Naive thymus-derived CD4-positive, alpha-beta T cell (primary cell): ENCODE data around the gene NACC1. TPM values are rescaled to one million over a fixed set of nuclear protein-coding genes. Genes with fewer than 3 reads are reported as not detected.

Experiments used
- ATAC-seq: fragments of 150-1000 bp; cut with Tn5 transposase; 2 replicates; pipeline ENCODE4 v1.10.0; 2021; ENCODE audit warnings: mild to moderate bottlenecking, moderate library complexity
- CTCF ChIA-PET: fragments of 350-600 bp; sonication (Branson Sonifier 250); formaldehyde crosslinking; loops from one replicate; lab custom pipeline; 2021; ENCODE audit warnings: antibody characterized with exemption; lab: Charles Lee
- POLR2A ChIA-PET: fragments of 350-600 bp; sonication (Branson Sonifier 250); formaldehyde crosslinking; loops from one replicate; lab custom pipeline; 2021; ENCODE audit warnings: antibody characterized with exemption, inconsistent platforms; lab: Charles Lee
- DNase-seq, 9 donors: peaks; one replicate each; pipeline versions ENCODE4 v3.0.0 to v3.0.0-alpha.2; 2020 to 2022; ENCODE audit warnings: mixed read lengths in 1 of 9
- H3K27ac ChIP-seq: one replicate; pipeline ENCODE4 v1.7.0; 2013; ENCODE audit warnings: mild to moderate bottlenecking, low read depth, low read length, moderate library complexity
- H3K27me3 ChIP-seq, 2 donors: one replicate each; pipeline ENCODE4 v1.7.0; 2013; ENCODE audit warnings: low read length in 2 of 2, mild to moderate bottlenecking in 2 of 2, moderate library complexity in 2 of 2; ENCODE audit not compliant: control insufficient read depth in 2 of 2, insufficient read depth in 2 of 2
- H3K36me3 ChIP-seq, 3 experiments: 1 replicate in 2 of 3; 2 replicates in 1 of 3; pipeline ENCODE4 v1.7.0; 2013; ENCODE audit warnings: low read length in 3 of 3, mild to moderate bottlenecking in 3 of 3, moderate library complexity in 1 of 3; ENCODE audit not compliant: insufficient read depth in 3 of 3, control insufficient read depth in 2 of 3
- H3K4me1 ChIP-seq, 2 donors: one replicate each; pipeline ENCODE4 v1.7.0; 2013; ENCODE audit warnings: low read length in 2 of 2, mild to moderate bottlenecking in 2 of 2, moderate library complexity in 1 of 2; ENCODE audit not compliant: control insufficient read depth in 2 of 2, insufficient read depth in 2 of 2
- H3K4me3 ChIP-seq: 2 replicates; pipeline ENCODE4 v1.7.0; 2013; ENCODE audit warnings: mild to moderate bottlenecking, low read length
- H3K9me3 ChIP-seq, 3 experiments: 1 replicate in 2 of 3; 2 replicates in 1 of 3; pipeline ENCODE4 v1.7.0; 2013; ENCODE audit warnings: low read length in 3 of 3; ENCODE audit not compliant: control insufficient read depth in 2 of 3
- H3K27ac Mint-ChIP-seq, 9 donors: one replicate each; pipeline ENCODE4 v1.8.0; 2020 to 2022; ENCODE audit warnings: mixed read lengths in 9 of 9, mild to moderate bottlenecking in 8 of 9, moderate library complexity in 5 of 9, inconsistent platforms in 2 of 9
- H3K27me3 Mint-ChIP-seq, 5 donors: one replicate each; pipeline ENCODE4 v1.8.0; 2021 to 2022; ENCODE audit warnings: mixed read lengths in 5 of 5, mild to moderate bottlenecking in 1 of 5
- H3K36me3 Mint-ChIP-seq, 5 donors: one replicate each; pipeline ENCODE4 v1.8.0; 2020 to 2022; ENCODE audit warnings: mixed read lengths in 5 of 5, mild to moderate bottlenecking in 3 of 5, inconsistent platforms in 1 of 5
- H3K4me1 Mint-ChIP-seq, 7 donors: one replicate each; pipeline ENCODE4 v1.8.0; 2020 to 2022; ENCODE audit warnings: mixed read lengths in 7 of 7, mild to moderate bottlenecking in 3 of 7, inconsistent platforms in 1 of 7
- H3K4me3 Mint-ChIP-seq, 10 donors: one replicate each; pipeline ENCODE4 v1.8.0; 2020 to 2022; ENCODE audit warnings: mild to moderate bottlenecking in 10 of 10, mixed read lengths in 10 of 10, moderate library complexity in 6 of 10, inconsistent platforms in 2 of 10
- H3K9me3 Mint-ChIP-seq, 11 donors: one replicate each; pipeline ENCODE4 v1.8.0; 2020 to 2022; ENCODE audit warnings: mixed read lengths in 11 of 11, mild to moderate bottlenecking in 4 of 11, inconsistent platforms in 1 of 11, moderate library complexity in 1 of 11
- intact Hi-C, 2 donors: fragments of 100-400 bp; cut with micrococcal nuclease; formaldehyde crosslinking; loops; one replicate each; pipeline ENCODE4 v1.15.1; 2023
- polyA plus RNA-seq, 2 donors: library from polyadenylated mRNA; unstranded; fragments of 300-500 nt; fragmentation: Illumina TruSeq; gene quantifications; one replicate each; pipeline ENCODE4 v1.2.3, GENCODE V29; 2021
- total RNA-seq, 6 experiments: library from RNA in 5 of 6; stranded (reverse) in 5 of 6; gene quantifications; 1 replicate in 5 of 6; 2 replicates in 1 of 6; pipeline ENCODE4 v1.2.3 and lab custom pipeline; 2021 to 2026

NACC1 gene
- total and polyA plus RNA-seq, 7 experiments from 2014 or later: 1.7 to 72.7 (median 20.7) TPM

GRCh38 chr19:13094106-13094504 is 24.0 kb upstream of the NACC1 start:
- H3K4me1 Mint-ChIP-seq: peaks cover 16 to 34% (median 26%) of the 10 kb centered on the region in 7 donors
- peaks cover 0 to 2% (median 0%) of the 10 kb centered on the region in 5 donors for H3K36me3 Mint-ChIP-seq
- Histone ChIP-seq H3K27ac (no peak overlapping the region), H3K36me3 (no peaks in the 10 kb centered on the region), H3K27me3 (peaks cover 0 to 6% of the 10 kb centered on the region in 2 donors), H3K4me3 (no peak overlapping the region), H3K9me3 (no peaks in the 10 kb centered on the region), H3K4me1 (peaks cover 24% of the 10 kb centered on the region in 2 donors)
- CTCF ChIA-PET: interaction anchor here (0.6 to 6.2 kb wide), 10 partner anchors 11 to 476 kb away, joined by 3 to 75 read pairs (median 5); no protein-coding TSS in a partner anchor
- peaks cover 6 to 39% (median 16%) of the 10 kb centered on the region in 5 donors for H3K27me3 Mint-ChIP-seq
- H3K4me3 Mint-ChIP-seq: peak overlapping the region in 1 of 10 donors; percentile 25
- ATAC-seq (no peak), DNase-seq (no peak)
- intact Hi-C loops: loop anchor here in 1 of 2 donors (1.0 to 10.0 kb wide), 3 partner anchors 10 to 209 kb away; partner anchors contain the start of genes DNASE2 and KLF1
- H3K9me3 Mint-ChIP-seq: no peaks in the 10 kb centered on the region
- POLR2A ChIA-PET: interaction anchor here (0.9 to 2.2 kb wide), 3 partner anchors 11 to 302 kb away, joined by 3 to 8 read pairs (median 4); no protein-coding TSS in a partner anchor
- no peak overlapping the region for H3K27ac Mint-ChIP-seq

DNA sequence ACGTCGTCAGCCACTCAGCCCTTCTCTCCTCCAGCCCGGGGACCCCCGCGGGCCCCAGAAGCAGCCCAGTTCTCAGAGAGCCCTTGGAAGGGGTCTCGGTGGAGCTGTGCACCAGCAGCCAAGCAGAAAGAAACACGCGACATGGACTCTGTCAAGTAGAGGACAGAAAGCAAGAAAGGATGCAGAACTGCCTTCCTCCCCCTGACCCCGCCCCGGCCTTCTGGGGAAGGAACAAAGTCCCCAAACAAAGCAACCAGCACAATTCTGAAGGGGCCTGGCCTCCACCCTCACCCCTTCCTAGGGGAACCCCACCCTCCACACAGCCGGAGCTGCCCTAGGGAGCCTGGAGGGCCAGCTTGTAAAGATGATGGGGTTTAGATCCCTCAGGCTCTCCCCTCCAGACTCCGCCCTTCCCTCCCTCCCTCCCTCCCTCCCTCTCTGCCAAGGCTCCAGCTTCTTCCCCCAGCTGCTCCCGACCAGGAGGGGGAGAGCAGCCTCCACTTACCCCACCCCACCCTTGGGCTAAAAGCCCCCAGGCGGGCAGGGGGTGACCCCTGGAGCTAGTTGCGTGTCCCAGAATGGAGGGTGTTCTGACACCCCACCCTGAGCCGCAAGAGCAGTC is 23.2 kb upstream of the NACC1 start:
- H3K27ac Mint-ChIP-seq: peak overlapping the region in 5 of 9 donors; percentile 21 to 72 (median 41)
- no peak overlapping the region for H3K27ac ChIP-seq
- peaks cover 28 to 29% of the 10 kb centered on the region in 2 donors for H3K4me1 ChIP-seq

GRCh38 chr19:13095393-13095784 is 22.7 kb upstream of the NACC1 start:
- ATAC-seq (no peak), DNase-seq (peak in 2 of 9 donors; percentile 26 to 39)
- H3K4me1 ChIP-seq: peaks cover 33 to 34% of the 10 kb centered on the region in 2 donors
- H3K27me3 Mint-ChIP-seq: peaks cover 6 to 42% (median 16%) of the 10 kb centered on the region in 5 donors
- H3K4me1 Mint-ChIP-seq: peaks cover 17 to 42% (median 34%) of the 10 kb centered on the region in 7 donors
- no peak overlapping the region for H3K4me3 ChIP-seq
- no peak overlapping the region for H3K27ac Mint-ChIP-seq
- H3K4me3 Mint-ChIP-seq: peak overlapping the region in 5 of 10 donors; percentile 61 to 82 (median 65)
- H3K27me3 ChIP-seq: peaks cover 0 to 6% of the 10 kb centered on the region in 2 donors
- H3K27ac ChIP-seq: peak overlapping the region; percentile 42
- POLR2A ChIA-PET: interaction anchor here (0.6 to 1.6 kb wide), 6 partner anchors 9 to 426 kb away, joined by 3 to 4 read pairs (median 3); a partner anchor contains a TSS
- CTCF ChIA-PET: interaction anchor here (2.7 to 6.2 kb wide), 4 partner anchors 10 to 130 kb away, joined by 12 to 75 read pairs (median 16); no protein-coding TSS in a partner anchor
- peaks cover 0 to 7% (median 0%) of the 10 kb centered on the region in 5 donors for H3K36me3 Mint-ChIP-seq
- no peaks in the 10 kb centered on the region for H3K36me3 ChIP-seq
- H3K9me3 ChIP-seq: no peaks in the 10 kb centered on the region
- peaks cover 0 to 4% (median 0%) of the 10 kb centered on the region in 11 donors for H3K9me3 Mint-ChIP-seq
- intact Hi-C loops: loop anchor here in 1 of 2 donors (2.0 to 10.0 kb wide), 3 partner anchors 167 to 303 kb away; partner anchors contain the start of genes DNASE2, JUNB and KLF1

More for the DNA sequence above, 23.2 kb upstream of the NACC1 start:
- Histone ChIP-seq H3K9me3 (no peaks in the 10 kb centered on the region), H3K27me3 (peaks cover 0 to 6% of the 10 kb centered on the region in 2 donors), H3K4me3 (no peak overlapping the region), H3K36me3 (no peaks in the 10 kb centered on the region)
- intact Hi-C loops: loop anchor here in 1 of 2 donors (1.0 to 10.0 kb wide), 4 partner anchors 9 to 303 kb away; partner anchors contain the start of genes DNASE2, JUNB and KLF1
- peak in 1 of 9 donors; percentile 16 for DNase-seq
- ATAC-seq: no peak
- Mint-ChIP-seq H3K27me3 (peaks cover 6 to 39% (median 16%) of the 10 kb centered on the region in 5 donors), H3K9me3 (no peaks in the 10 kb centered on the region), H3K36me3 (peaks cover 0 to 3% (median 0%) of the 10 kb centered on the region in 5 donors), H3K4me3 (peak overlapping the region in 3 of 10 donors; percentile 12 to 82 (median 21)), H3K4me1 (peaks cover 17 to 37% (median 29%) of the 10 kb centered on the region in 7 donors)
- ChIA-PET CTCF (interaction anchor here (2.0 to 6.2 kb wide), 5 partner anchors 10 to 129 kb away, joined by 4 to 75 read pairs (median 13); no protein-coding TSS in a partner anchor), POLR2A (interaction anchor here (0.6 to 2.2 kb wide), 4 partner anchors 10 to 180 kb away, joined by 3 to 8 read pairs (median 4); no protein-coding TSS in a partner anchor)

GRCh38 chr19:13095934-13096927 is 21.8 kb upstream of the NACC1 start:
- H3K27me3 Mint-ChIP-seq: peaks cover 6 to 42% (median 16%) of the 10 kb centered on the region in 5 donors
- intact Hi-C loops: loop anchor here in 1 of 2 donors (2.0 to 10.0 kb wide), 3 partner anchors 167 to 304 kb away; partner anchors contain the start of genes DNASE2, JUNB and KLF1
- peak overlapping the region; percentile 24 for H3K4me3 ChIP-seq
- H3K4me1 Mint-ChIP-seq: peaks cover 17 to 45% (median 37%) of the 10 kb centered on the region in 7 donors
- peaks cover 41 to 42% of the 10 kb centered on the region in 2 donors for H3K4me1 ChIP-seq
- H3K36me3 Mint-ChIP-seq: peaks cover 0 to 7% (median 0%) of the 10 kb centered on the region in 5 donors
- peaks cover 0 to 6% of the 10 kb centered on the region in 2 donors for H3K27me3 ChIP-seq
- H3K4me3 Mint-ChIP-seq: peak overlapping the region; percentile 50 to 82 (median 68)
- CTCF ChIA-PET: interaction anchor here (0.6 to 6.2 kb wide), 5 partner anchors 9 to 131 kb away, joined by 4 to 75 read pairs (median 12); no protein-coding TSS in a partner anchor
- peak overlapping the region in 6 of 9 donors; percentile 3 to 83 (median 54) for H3K27ac Mint-ChIP-seq
- no peaks in the 10 kb centered on the region for H3K9me3 ChIP-seq
- DNase-seq (peak in 1 of 9 donors; percentile 31), ATAC-seq (no peak)
- POLR2A ChIA-PET: interaction anchor here (0.7 to 1.6 kb wide), 7 partner anchors 8 to 426 kb away, joined by 3 to 4 read pairs (median 3); a partner anchor contains a TSS
- H3K27ac ChIP-seq: peak overlapping the region; percentile 42
- peaks cover 0 to 4% (median 0%) of the 10 kb centered on the region in 11 donors for H3K9me3 Mint-ChIP-seq
- no peaks in the 10 kb centered on the region for H3K36me3 ChIP-seq

DNA sequence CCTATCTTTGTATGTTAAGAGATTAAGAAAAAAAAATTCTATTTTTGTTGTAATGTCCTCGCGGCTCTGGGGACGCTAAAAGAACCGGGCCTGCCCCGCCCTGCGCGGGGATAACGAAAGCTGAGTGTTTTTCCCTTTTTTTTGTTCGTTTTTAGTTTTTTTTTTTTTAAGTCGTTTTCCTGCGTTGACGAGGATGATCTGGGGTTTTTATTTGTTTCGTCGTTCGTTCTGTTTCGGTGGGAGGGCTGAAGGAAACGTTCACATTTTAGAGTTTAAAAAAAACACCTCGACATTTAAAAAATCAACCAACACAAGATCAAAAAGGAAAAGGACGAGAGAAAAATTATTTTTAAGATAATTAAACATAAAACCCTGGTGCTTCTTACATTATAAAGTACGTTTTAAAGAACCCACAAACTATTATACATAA is 21.0 kb upstream of the NACC1 start:
- Mint-ChIP-seq H3K4me1 (peaks cover 17 to 51% (median 46%) of the 10 kb centered on the region in 7 donors), H3K4me3 (peak overlapping the region; percentile 64 to 82 (median 74)), H3K27me3 (peaks cover 6 to 40% (median 16%) of the 10 kb centered on the region in 5 donors), H3K36me3 (peaks cover 0 to 7% (median 0%) of the 10 kb centered on the region in 5 donors), H3K9me3 (peaks cover 0 to 4% (median 0%) of the 10 kb centered on the region in 11 donors), H3K27ac (peak overlapping the region; percentile 17 to 86 (median 69))
- Histone ChIP-seq H3K9me3 (no peaks in the 10 kb centered on the region), H3K27ac (peak overlapping the region; percentile 58), H3K4me3 (peak overlapping the region; percentile 24), H3K27me3 (peaks cover 0 to 6% of the 10 kb centered on the region in 2 donors), H3K4me1 (peaks cover 49 to 50% of the 10 kb centered on the region in 2 donors), H3K36me3 (no peaks in the 10 kb centered on the region)
- DNase-seq: no peak
- ChIA-PET CTCF (interaction anchor here (3.3 kb wide), 1 partner anchor 8 kb away, joined by 19 read pairs; no protein-coding TSS in a partner anchor), POLR2A (interaction anchor here (1.2 kb wide), 1 partner anchor 67 kb away, joined by 3 read pairs; no protein-coding TSS in a partner anchor)
- no peak for ATAC-seq
- intact Hi-C loops: loop anchor here in 1 of 2 donors (5.0 to 10.0 kb wide), 2 partner anchors 212 to 305 kb away; partner anchors contain the start of genes DNASE2, JUNB and KLF1
